Upper lobe of right lung (tissue), 1 donor: ENCODE results near the gene TFDP2. TPM values are rescaled to one million over a fixed set of nuclear protein-coding genes. Genes with fewer than 3 reads are reported as not detected.
A peak's percentile ranks its signal among the peaks of the same experiment; 100 is the strongest.
"Not testable (repeated sequence)": the region's sequence is repeated elsewhere in the genome, so short reads cannot be mapped to it uniquely, and the experiment has no call there.

Experiments used
- ATAC-seq: fragments of 200-7000 bp; cut with Tn5 transposase; one replicate; pipeline ENCODE4 v1.9.1; 2020; ENCODE audit warnings: mild to moderate bottlenecking, moderate library complexity
- DNase-seq: peaks from one replicate; pipeline ENCODE4 v3.0.0-alpha.2; 2020
- H3K27ac ChIP-seq: fragments of 200-600 bp; one replicate; pipeline ENCODE4 v1.8.0; 2022
- H3K27me3 ChIP-seq: fragments of 200-600 bp; one replicate; pipeline ENCODE4 v1.8.0; 2022; ENCODE audit warnings: mild to moderate bottlenecking
- H3K36me3 ChIP-seq: fragments of 200-600 bp; one replicate; pipeline ENCODE4 v1.8.0; 2022
- H3K4me1 ChIP-seq: fragments of 200-600 bp; one replicate; pipeline ENCODE4 v1.8.0; 2022
- H3K4me3 ChIP-seq: fragments of 200-600 bp; one replicate; pipeline ENCODE4 v1.8.0; 2022; ENCODE audit warnings: mild to moderate bottlenecking
- H3K9me3 ChIP-seq: fragments of 200-600 bp; one replicate; pipeline ENCODE4 v1.8.0; 2022
- intact Hi-C: fragments of 100-400 bp; cut with DNase I; formaldehyde crosslinking; loops from one replicate; pipeline ENCODE4 v1.11.0; 2022
- total RNA-seq: library from RNA; stranded (reverse); fragmentation: NEBNext Ultra II Directional; extraction: Animal tissue kit (Norgen Biotek cat#: 25700); gene quantifications from one replicate; pipeline ENCODE4 v1.2.1, GENCODE V29; 2021
- TF ChIP-seq, protein P1 (sequence below): fragments of 200-600 bp; IDR thresholded peaks from one replicate; pipeline ENCODE4 v1.8.0; 2022; ENCODE audit warnings: antibody characterized with exemption
- donor health status: DM: no; HTN: yes; CAD: no; lungs with severe emphysema.

Gene TFDP2
- total RNA-seq, 1 donor from 2014 or later: 26.7 TPM

GRCh38 chr3:141986548-141987107, 162.7 kb downstream of the TFDP2 start:
- Histone ChIP-seq H3K27ac (no peak overlapping the region), H3K36me3 (no peaks in the 10 kb centered on the region), H3K9me3 (no peaks in the 10 kb centered on the region), H3K4me3 (no peak overlapping the region), H3K27me3 (no peaks in the 10 kb centered on the region), H3K4me1 (no peaks in the 10 kb centered on the region)
- no peak for DNase-seq
- intact Hi-C loops: no loop called here
- TF ChIP-seq, protein P1, sequence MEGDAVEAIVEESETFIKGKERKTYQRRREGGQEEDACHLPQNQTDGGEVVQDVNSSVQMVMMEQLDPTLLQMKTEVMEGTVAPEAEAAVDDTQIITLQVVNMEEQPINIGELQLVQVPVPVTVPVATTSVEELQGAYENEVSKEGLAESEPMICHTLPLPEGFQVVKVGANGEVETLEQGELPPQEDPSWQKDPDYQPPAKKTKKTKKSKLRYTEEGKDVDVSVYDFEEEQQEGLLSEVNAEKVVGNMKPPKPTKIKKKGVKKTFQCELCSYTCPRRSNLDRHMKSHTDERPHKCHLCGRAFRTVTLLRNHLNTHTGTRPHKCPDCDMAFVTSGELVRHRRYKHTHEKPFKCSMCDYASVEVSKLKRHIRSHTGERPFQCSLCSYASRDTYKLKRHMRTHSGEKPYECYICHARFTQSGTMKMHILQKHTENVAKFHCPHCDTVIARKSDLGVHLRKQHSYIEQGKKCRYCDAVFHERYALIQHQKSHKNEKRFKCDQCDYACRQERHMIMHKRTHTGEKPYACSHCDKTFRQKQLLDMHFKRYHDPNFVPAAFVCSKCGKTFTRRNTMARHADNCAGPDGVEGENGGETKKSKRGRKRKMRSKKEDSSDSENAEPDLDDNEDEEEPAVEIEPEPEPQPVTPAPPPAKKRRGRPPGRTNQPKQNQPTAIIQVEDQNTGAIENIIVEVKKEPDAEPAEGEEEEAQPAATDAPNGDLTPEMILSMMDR: no peak
- ATAC-seq: no peak

GRCh38 chr3:141981084-141981483, 168.3 kb downstream of the TFDP2 start:
- H3K36me3 ChIP-seq: peaks cover 4% of the 10 kb centered on the region
- intact Hi-C loops: no loop called here

DNA sequence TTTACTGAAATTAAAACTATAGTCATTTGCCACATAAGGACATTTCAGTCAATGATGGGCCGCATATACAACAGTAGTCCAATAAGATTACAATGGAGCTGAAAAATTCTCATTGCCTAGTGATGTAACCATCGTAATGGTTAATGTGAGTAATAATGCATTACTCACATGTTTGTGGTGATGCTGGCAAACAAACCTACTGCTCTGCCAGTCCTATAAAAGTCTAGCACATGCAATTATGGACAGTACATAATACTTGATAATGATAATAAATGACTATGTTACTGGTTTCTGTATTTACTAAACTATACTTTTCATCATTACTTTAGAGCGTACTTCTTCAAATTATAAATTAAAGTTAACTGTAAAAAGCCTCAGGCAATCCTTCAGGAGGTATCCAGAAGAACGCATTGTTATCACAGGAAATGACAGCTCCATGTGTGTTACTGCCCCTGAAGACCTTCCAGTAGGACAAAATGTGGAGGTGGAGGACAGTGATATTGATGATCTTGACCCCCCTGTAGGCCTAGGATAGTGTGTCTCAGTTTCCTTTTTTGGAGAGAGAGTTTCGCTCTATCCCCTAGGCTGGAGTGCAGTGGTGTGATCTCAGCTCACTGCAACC, 170.2 kb downstream of the TFDP2 start:
- Histone ChIP-seq H3K27me3 (no peaks in the 10 kb centered on the region), H3K36me3 (peaks cover 4% of the 10 kb centered on the region), H3K27ac (no peak overlapping the region), H3K4me1 (no peaks in the 10 kb centered on the region), H3K4me3 (no peak overlapping the region), H3K9me3 (no peaks in the 10 kb centered on the region)
- TF ChIP-seq, protein P1: no peak
- no peak for DNase-seq
- no peak for ATAC-seq
- intact Hi-C loops: no loop called here

More at GRCh38 chr3:141981084-141981483, 168.3 kb downstream of the TFDP2 start:
- Histone ChIP-seq H3K9me3 (no peaks in the 10 kb centered on the region), H3K27me3 (no peaks in the 10 kb centered on the region), H3K27ac (no peak overlapping the region), H3K4me1 (no peaks in the 10 kb centered on the region), H3K4me3 (no peak overlapping the region)
- TF ChIP-seq, protein P1: no peak
- ATAC-seq: no peak
- DNase-seq: no peak

- H3K27me3 ChIP-seq, H3K4me1 ChIP-seq, H3K36me3 ChIP-seq, H3K4me3 ChIP-seq, H3K27ac ChIP-seq, intact Hi-C loops, H3K9me3 ChIP-seq, ATAC-seq: not testable (repeated sequence)
- DNase-seq: peak; percentile 65
Measured at GRCh38 chr3:141974777-141975176, 174.6 kb downstream of the TFDP2 start.

- intact Hi-C loops: no loop called here
- DNase-seq: no peak
- H3K27ac ChIP-seq: no peak overlapping the region
- no peak for ATAC-seq
- H3K4me3 ChIP-seq: no peak overlapping the region
- peaks cover 4% of the 10 kb centered on the region for H3K36me3 ChIP-seq
- H3K27me3 ChIP-seq: no peaks in the 10 kb centered on the region
- TF ChIP-seq, protein P1: no peak
- no peaks in the 10 kb centered on the region for H3K9me3 ChIP-seq
- H3K4me1 ChIP-seq: no peaks in the 10 kb centered on the region
Measured at GRCh38 chr3:141972399-141972798, 176.9 kb downstream of the TFDP2 start.

DNA sequence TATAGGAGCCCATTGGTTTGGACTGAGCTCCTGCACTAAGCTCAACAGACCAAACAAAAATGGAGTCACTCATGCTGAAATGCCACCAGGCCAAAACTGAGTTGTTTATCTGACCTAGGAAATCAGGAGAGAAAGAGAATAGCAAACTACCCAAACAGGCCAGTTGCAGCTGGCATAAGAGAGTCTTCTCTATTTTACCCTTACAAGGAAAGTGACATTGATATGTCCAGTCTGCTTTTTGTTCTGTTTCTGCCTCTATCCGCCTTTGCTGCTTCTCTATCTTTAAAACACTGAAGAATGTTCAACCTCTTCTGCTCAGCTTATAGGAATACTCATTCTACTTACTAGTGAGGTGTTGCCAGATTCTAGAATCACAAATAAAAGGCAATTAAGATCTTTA, 177.8 kb downstream of the TFDP2 start:
- H3K4me3 ChIP-seq: no peak overlapping the region
- peaks cover 2% of the 10 kb centered on the region for H3K36me3 ChIP-seq
- no peak overlapping the region for H3K27ac ChIP-seq
- DNase-seq: no peak
- ATAC-seq: no peak
- intact Hi-C loops: no loop called here
- TF ChIP-seq, protein P1: no peak
- no peaks in the 10 kb centered on the region for H3K27me3 ChIP-seq
- no peaks in the 10 kb centered on the region for H3K9me3 ChIP-seq
- no peaks in the 10 kb centered on the region for H3K4me1 ChIP-seq
